Adipocyte (in vitro differentiated cells): ENCODE results near the gene HUNK.

Source experiments
- DNase-seq: peaks from one replicate; pipeline ENCODE4 v3.0.0-alpha.2; 2015; ENCODE audit warnings: low read depth
- H3K27me3 ChIP-seq: replicated peaks from 2 replicates; pipeline ENCODE4 v1.7.0; 2013; ENCODE audit warnings: mild to moderate bottlenecking, low read length, moderate library complexity; ENCODE audit not compliant: control insufficient read depth, insufficient read depth
- H3K36me3 ChIP-seq: 2 replicates; pipeline ENCODE4 v1.7.0; 2013; ENCODE audit warnings: low read length, mild to moderate bottlenecking, moderate library complexity; ENCODE audit not compliant: control insufficient read depth, insufficient read depth, severe bottlenecking
- H3K4me1 ChIP-seq: 2 replicates; pipeline ENCODE4 v1.7.0; 2013; ENCODE audit warnings: mild to moderate bottlenecking, low read length, moderate library complexity; ENCODE audit not compliant: control insufficient read depth, insufficient read depth
- H3K4me3 ChIP-seq: 2 replicates; pipeline ENCODE4 v1.7.0; 2013; ENCODE audit warnings: mild to moderate bottlenecking, low read length, moderate library complexity
- H3K9ac ChIP-seq: 2 replicates; pipeline ENCODE4 v1.7.0; 2013; ENCODE audit warnings: mild to moderate bottlenecking, low read length, moderate library complexity
- H3K9me3 ChIP-seq: 2 replicates; pipeline ENCODE4 v1.7.0; 2013; ENCODE audit warnings: mild to moderate bottlenecking, low read length, moderate library complexity; ENCODE audit not compliant: control insufficient read depth

HUNK gene

DNA sequence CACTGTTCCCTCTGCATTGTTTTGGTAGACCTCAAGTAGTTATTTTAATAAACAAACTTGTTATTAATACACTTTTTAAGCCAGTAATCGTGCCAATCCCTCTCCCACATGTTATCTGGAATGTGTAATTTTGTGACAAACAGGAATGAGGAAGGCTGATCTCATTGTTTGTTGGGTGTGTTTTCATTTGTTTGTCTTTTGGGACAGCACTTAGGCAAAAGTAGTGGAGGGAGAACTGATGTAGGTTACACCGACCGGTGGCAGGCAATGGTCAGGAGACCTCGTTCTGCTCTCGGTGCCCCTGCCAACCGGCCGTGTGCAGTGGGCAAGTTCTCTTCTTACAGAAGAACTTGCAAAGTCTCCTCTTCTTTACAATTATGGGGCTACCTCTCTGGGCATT is 99.8 kb downstream of the HUNK start:
- Histone ChIP-seq H3K27me3 (no peaks in the 10 kb centered on the region), H3K4me3 (no peak overlapping the region), H3K9ac (no peak overlapping the region), H3K4me1 (no peaks in the 10 kb centered on the region), H3K9me3 (no peaks in the 10 kb centered on the region), H3K36me3 (no peaks in the 10 kb centered on the region)
- no peak for DNase-seq

DNA sequence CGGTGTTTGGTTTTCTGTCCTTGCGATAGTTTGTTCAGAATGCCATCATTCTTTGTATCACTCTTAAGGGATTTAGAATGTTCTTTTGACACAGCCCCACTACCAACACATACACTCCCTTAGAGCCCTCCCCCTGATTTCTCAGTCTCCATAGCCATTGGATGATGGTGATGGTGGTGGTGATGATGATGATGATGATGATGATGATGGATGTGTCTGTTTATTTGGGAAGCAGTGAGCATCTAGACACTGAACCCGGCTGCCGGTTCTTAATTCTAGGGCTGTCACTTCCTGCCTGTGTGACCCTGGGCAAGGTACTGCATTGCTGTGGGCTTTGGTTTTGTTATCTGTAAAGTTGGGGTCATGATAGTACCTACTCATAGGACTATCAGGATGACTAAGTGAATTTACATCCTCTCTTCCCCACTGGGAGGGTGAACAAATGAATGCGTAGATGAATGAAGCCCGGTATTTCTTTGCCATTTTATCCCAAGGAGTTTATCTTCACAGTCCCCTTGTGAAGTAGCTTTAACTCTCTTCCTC is 100.7 kb downstream of the HUNK start:
- Histone ChIP-seq H3K36me3 (no peaks in the 10 kb centered on the region), H3K9me3 (no peaks in the 10 kb centered on the region), H3K4me1 (no peaks in the 10 kb centered on the region), H3K4me3 (no peak overlapping the region), H3K9ac (no peak overlapping the region), H3K27me3 (no peaks in the 10 kb centered on the region)
- DNase-seq = no peak

DNA sequence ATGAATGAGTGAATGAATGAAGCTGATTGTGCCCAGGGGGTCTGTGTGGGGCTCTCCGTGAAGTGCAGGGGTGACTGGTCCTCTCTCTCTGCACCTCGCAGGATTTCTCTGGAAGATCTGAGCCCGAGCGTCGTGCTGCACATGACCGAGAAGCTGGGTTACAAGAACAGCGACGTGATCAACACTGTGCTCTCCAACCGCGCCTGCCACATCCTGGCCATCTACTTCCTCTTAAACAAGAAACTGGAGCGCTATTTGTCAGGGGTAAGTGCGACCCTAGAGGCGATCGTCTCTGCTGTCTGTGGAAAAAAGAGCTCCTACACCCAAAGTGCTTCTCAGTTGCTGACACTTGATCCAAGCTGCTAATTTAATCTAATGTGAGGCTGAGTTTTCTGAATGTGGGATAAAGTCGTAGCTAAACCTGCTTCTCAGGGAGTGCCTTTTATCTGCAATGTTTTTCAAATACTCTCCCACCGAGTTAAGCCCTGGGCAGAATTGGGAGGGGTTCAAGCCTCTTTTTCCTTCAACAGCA is 101.7 kb downstream of the HUNK start:
- no peaks in the 10 kb centered on the region for H3K36me3 ChIP-seq
- no peak overlapping the region for H3K4me3 ChIP-seq
- no peaks in the 10 kb centered on the region for H3K9me3 ChIP-seq
- no peak for DNase-seq
- H3K4me1 ChIP-seq = no peaks in the 10 kb centered on the region
- H3K27me3 ChIP-seq = no peaks in the 10 kb centered on the region
- H3K9ac ChIP-seq = no peak overlapping the region

DNA sequence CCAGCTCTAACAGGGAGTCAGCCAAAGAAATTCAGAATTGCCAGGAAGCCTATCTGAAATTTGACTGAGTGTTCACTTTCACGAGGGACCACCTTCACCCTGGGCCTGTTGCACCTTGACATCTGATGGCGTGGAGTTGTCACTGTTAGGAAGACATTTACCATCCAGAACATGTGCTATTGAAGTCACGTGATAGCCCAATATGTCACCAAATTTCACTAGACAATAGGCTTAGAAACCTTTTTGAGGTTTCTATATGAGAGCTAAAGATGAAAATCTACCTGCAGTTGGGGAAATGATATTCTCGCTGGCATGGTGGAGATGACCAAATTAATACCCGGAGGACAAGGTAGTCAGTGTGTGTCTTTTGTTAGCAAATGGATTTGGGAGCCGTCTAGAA is 102.7 kb downstream of the HUNK start:
- no peak overlapping the region for H3K9ac ChIP-seq
- H3K4me3 ChIP-seq = no peak overlapping the region
- DNase-seq = no peak

DNA sequence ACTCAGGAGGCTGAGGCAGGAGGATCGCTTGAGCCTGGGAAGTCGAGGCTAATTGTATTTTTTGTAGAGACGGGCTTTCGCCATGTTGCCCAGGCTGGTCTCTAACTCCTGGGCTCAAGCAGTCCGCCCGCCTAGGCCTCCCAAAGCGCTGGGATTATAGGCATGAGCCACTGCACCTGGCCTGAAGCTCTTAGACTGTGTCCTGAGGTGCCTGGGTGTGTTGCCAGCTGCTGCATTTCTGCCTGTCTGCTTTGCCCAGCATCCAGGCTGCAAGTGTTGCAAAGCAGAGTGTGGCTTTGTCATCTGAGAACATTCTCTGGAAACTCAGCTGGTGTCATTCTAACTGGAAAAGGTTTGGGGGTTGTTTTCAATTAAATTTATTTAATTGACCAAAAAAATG is 105.0 kb downstream of the HUNK start:
- H3K36me3 ChIP-seq = no peaks in the 10 kb centered on the region

More for the DNA sequence above, 102.7 kb downstream of the HUNK start:
- Histone ChIP-seq H3K9me3 (no peaks in the 10 kb centered on the region), H3K4me1 (no peaks in the 10 kb centered on the region), H3K36me3 (no peaks in the 10 kb centered on the region), H3K27me3 (no peaks in the 10 kb centered on the region)

DNA sequence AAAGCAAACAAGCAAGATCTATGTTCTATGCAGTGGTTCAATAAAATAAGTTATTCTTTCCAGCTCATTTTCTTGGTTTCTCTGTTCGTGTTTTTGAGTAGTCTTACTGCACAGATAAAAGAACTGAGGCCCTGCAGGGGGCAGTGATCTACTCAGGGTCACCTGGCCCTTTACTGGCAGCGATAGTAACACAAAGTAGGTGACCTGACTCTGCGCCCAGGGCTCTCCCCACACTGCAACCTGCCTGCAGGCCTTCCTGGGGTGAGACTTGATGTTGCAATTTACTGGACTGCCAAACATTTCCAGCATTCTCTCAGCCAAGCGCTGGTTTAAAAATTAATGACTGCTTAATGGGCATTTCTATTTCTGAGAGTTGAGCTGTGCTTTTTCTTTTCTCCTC is 110.3 kb downstream of the HUNK start:
- no peak for DNase-seq
- H3K36me3 ChIP-seq = no peaks in the 10 kb centered on the region
- H3K9ac ChIP-seq = no peak overlapping the region
- no peaks in the 10 kb centered on the region for H3K9me3 ChIP-seq
- H3K27me3 ChIP-seq = no peaks in the 10 kb centered on the region
- peaks cover 6% of the 10 kb centered on the region for H3K4me1 ChIP-seq
- H3K4me3 ChIP-seq = no peak overlapping the region

More for the DNA sequence above, 105.0 kb downstream of the HUNK start:
- H3K27me3 ChIP-seq = no peaks in the 10 kb centered on the region
- no peak for DNase-seq
- no peak overlapping the region for H3K4me3 ChIP-seq
- H3K4me1 ChIP-seq = no peaks in the 10 kb centered on the region
- H3K9me3 ChIP-seq = no peaks in the 10 kb centered on the region
- H3K9ac ChIP-seq = no peak overlapping the region

DNA sequence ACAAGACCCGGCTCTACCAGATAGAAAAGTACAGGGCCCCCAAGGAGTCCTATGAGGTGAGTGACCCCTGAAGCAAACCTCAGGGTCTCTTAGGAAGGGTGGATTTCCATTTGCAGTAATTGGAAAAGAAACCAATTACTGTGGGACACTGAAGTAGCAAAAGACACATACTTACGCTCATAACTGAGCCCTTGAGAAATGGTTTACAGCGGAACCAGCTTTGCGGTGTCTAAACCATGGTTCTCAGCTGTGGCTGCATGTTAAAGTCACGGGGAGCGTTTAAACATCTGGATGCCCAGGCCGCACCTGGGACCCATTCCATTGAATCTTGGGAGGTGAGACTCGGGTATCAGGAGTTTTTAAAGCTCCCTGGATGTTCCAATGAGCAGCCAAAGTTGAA is 110.7 kb downstream of the HUNK start:
- no peaks in the 10 kb centered on the region for H3K36me3 ChIP-seq
- no peak overlapping the region for H3K9ac ChIP-seq
- H3K4me1 ChIP-seq = peaks cover 9% of the 10 kb centered on the region
- H3K27me3 ChIP-seq = no peaks in the 10 kb centered on the region
- no peak for DNase-seq
- no peaks in the 10 kb centered on the region for H3K9me3 ChIP-seq
- no peak overlapping the region for H3K4me3 ChIP-seq

DNA sequence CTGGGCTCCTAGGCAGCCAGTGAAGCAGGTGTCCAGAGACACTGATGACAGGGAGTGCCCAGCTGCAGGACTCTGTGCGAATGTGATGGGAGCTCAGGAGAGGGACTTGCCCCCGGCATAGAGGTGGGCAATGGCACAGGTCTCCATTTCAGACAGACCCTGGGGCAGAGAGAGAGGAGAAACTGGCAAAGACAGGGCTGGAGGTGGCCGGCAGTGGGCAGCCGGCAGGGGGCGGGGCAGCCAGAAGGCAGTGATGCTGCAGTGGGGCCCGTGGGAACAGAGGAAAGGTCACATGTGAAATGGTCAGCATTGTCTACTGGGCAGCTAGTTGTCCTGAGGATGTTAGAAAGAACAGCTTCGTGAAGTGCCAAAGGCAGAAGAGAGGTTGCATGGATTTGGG is 112.6 kb downstream of the HUNK start:
- Histone ChIP-seq H3K27me3 (no peaks in the 10 kb centered on the region), H3K9me3 (no peaks in the 10 kb centered on the region), H3K36me3 (no peaks in the 10 kb centered on the region), H3K4me1 (peaks cover 14% of the 10 kb centered on the region), H3K4me3 (no peak overlapping the region), H3K9ac (no peak overlapping the region)
- no peak for DNase-seq

DNA sequence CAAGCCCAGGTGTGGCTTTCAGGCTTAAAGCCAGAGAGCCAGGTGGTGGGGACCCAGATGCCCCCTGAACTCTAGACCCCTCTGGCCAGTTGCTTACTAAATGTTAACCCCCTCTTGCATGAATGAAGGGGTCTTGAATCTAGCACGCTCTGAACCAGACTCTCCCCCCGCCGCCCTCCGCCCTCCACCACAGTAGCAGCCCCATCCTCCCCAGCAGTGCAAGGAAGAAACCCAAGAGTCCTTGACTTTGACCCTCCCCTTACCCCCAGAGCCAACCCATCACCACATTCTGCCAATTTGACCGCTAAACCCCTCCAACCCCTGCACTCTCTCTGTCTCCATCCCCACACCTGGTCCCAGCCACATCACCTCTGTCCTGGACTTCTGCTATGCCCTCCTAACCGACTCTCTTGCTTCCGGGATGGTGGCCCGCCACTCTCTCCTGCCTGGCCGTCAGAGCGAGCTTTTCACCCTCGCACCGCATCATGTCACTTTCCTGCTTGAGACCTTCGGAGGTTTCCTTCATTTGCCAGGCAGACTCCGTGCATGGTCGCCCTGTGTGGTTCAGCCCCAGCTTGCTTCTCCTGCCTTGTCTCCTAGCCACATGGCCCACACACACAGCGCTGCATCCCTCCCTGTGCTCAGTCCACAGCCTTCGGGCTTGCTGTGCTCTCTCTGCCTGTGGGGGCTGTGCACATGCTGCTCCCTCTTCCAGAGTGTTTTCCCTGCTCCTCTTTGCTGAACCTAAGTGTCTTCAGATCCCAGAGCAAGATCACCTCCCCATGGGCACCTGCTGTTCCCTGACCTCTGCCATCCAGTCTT is 113.4 kb downstream of the HUNK start:
- Histone ChIP-seq H3K9me3 (no peaks in the 10 kb centered on the region), H3K36me3 (no peaks in the 10 kb centered on the region), H3K4me1 (peaks cover 14% of the 10 kb centered on the region), H3K27me3 (no peaks in the 10 kb centered on the region), H3K4me3 (no peak overlapping the region), H3K9ac (no peak overlapping the region)
- no peak for DNase-seq

DNA sequence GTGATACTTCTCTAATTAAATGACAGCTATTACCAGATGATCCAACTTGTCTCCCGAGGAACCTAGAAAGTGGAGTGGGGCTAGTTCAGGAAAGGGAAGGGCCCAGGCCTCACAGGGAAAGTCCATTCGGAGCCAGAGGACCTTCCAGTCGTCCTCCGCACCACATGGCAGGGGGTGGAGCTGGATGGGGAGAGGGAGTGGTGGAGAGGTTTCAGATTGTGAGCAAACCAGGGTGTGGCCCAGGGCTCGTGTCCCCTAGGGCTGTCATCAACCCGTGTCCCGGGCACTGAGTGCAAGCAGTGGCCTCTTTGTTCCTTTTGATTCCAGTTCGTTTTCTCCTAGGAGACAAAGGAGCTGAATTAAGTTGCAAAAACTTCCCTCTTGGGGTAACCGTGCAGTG is 114.9 kb downstream of the HUNK start:
- Histone ChIP-seq H3K4me3 (no peak overlapping the region), H3K9ac (no peak overlapping the region), H3K9me3 (no peaks in the 10 kb centered on the region), H3K4me1 (peaks cover 14% of the 10 kb centered on the region), H3K36me3 (no peaks in the 10 kb centered on the region), H3K27me3 (no peaks in the 10 kb centered on the region)
- DNase-seq = no peak

DNA sequence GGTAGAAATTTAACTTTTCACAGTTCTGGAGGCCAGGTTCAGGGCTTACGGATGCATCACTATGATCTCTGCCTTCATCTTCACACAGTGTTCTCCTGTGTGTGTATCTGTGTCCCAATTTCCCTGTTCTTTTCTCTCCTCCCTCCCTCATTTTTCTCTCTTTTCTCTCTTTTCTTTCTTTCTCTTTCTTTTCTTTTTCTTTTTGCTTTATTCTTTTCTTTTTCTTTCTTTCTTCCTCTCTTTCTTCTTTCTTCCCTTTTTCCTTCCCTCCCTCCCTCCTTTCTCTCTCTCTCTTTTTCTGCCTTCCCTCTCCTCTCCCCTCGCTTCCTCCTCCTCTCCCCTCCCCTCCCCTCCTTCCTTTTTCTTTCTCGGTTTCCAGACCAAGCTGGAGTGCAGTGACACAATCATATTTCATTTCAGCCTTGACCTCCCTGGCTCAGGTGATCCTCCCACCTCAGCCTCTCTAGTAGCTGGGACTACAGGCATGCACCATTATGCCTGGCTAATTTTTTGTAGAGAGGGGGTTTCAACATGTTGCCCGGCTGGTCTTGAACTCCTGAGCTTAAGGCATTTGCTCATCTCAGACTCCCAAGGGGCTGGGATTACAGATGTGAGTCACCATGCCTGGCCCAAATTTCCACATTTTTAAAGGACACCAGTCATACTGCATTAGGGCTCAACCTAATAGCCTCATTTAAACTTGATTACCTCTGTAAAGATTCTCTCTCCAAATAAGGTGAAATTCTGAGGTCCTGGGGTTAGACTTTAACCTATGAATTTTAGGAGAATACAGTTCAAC is 115.9 kb downstream of the HUNK start:
- peak; percentile 27 for DNase-seq
- Histone ChIP-seq H3K4me1 (peaks cover 14% of the 10 kb centered on the region), H3K4me3 (no peak overlapping the region), H3K9ac (no peak overlapping the region), H3K27me3 (no peaks in the 10 kb centered on the region), H3K9me3 (no peaks in the 10 kb centered on the region), H3K36me3 (no peaks in the 10 kb centered on the region)
